Hematopoietic multipotent progenitor cell treated with erythropoietin and hydrocortisone succinate and interleukin-3 and kit ligand, for 4 days (in vitro differentiated cells): ENCODE measurements around the gene CAMKMT.

ENCODE experiments used
- DNase-seq: peaks from one replicate; pipeline ENCODE4 v3.0.0-alpha.2; 2015

The CAMKMT gene

GRCh38 chr2:44751754-44752479 lies 390.2 kb downstream of the CAMKMT start:
- peak; percentile 61 for DNase-seq

GRCh38 chr2:44752761-44753160 lies 391.0 kb downstream of the CAMKMT start:
- peak; percentile 35 for DNase-seq

GRCh38 chr2:44753552-44754285 lies 392.0 kb downstream of the CAMKMT start:
- peak; percentile 89 for DNase-seq

GRCh38 chr2:44758591-44758990 lies 396.8 kb downstream of the CAMKMT start:
- DNase-seq = no peak

DNA sequence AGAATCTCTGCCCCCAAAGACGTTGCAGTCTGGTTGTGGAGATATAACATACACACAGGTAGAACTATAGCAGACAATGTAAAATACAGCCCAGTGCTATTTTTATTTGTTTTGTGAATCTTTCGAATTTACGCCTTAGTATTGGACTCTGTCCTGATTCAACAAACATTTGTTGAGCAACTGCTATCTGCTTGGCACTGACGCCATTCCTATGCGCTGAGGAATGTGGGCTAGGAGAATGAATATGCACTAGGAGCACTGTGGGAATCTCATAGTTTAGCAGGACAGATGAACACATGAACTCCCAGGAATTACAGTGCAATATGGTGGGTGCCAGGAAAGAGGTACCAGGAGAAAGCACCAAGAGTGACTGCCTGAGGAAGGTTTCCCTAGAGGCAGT lies 398.1 kb downstream of the CAMKMT start:
- no peak for DNase-seq

GRCh38 chr2:44763275-44763782 lies 401.6 kb downstream of the CAMKMT start:
- DNase-seq = no peak

- no peak for DNase-seq
Observed at GRCh38 chr2:44766220-44766619, 404.5 kb downstream of the CAMKMT start.

DNA sequence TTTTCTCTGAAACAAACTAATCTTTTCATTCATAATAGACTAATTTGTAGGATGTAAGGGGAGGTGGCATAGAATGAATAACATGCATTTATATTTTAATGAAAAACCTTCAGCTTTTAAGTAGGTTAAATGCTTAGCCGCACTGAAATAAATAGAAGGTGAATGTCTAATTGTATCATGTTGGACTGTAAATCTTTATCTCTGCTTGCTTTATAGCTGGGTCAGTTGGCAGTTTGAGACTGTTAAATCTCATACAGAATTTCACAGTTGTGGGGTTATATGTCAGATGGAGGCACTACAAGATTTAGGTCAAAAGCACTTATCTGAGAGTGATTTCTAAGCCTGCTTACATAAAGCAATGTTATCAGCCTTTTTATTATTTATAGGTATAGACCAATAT lies 405.0 kb downstream of the CAMKMT start:
- DNase-seq = no peak

- DNase-seq = no peak
Observed at GRCh38 chr2:44767691-44768090, 405.9 kb downstream of the CAMKMT start.

DNA sequence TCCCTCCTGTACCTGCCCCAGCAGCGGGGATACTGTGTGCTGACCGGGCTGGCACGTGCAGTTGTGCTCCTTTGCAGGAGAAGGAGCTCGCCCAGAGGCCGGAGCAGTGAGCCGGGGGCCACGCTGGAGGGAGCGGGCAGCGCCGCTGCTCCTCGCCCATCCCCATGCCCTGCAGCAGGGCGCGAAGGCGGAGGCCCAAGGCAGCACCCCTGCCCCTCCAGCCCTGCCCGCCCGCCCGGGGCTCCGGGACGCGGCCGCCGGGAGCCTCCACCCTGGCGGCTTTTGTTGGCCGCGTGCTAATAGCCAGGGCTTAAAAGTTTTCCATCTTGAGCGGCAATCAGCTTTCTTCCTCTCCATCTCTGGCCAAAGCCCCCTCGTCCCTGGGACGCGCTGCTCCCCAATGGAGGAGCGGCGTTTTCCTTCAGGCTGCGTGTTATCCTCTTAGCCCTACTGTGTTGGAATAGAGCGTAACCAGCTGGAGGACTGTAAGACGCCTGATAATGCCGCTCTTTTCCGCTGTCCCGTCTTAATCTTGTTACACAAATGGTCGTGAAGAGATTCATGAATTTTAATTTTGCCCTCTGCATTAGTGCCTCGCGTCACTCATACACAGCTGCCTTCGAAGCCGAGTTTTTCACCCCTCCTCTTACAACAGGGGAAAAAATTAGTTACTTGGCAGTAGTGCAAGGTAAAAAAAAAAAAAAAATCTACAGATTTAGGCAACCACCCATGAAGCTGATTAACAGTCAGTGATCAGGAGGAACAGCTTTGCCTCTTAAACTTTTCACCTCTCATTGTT lies 406.9 kb downstream of the CAMKMT start:
- DNase-seq = peak; percentile 13

- DNase-seq = peak; percentile 37
Observed at GRCh38 chr2:44769349-44770011, 407.7 kb downstream of the CAMKMT start.

DNA sequence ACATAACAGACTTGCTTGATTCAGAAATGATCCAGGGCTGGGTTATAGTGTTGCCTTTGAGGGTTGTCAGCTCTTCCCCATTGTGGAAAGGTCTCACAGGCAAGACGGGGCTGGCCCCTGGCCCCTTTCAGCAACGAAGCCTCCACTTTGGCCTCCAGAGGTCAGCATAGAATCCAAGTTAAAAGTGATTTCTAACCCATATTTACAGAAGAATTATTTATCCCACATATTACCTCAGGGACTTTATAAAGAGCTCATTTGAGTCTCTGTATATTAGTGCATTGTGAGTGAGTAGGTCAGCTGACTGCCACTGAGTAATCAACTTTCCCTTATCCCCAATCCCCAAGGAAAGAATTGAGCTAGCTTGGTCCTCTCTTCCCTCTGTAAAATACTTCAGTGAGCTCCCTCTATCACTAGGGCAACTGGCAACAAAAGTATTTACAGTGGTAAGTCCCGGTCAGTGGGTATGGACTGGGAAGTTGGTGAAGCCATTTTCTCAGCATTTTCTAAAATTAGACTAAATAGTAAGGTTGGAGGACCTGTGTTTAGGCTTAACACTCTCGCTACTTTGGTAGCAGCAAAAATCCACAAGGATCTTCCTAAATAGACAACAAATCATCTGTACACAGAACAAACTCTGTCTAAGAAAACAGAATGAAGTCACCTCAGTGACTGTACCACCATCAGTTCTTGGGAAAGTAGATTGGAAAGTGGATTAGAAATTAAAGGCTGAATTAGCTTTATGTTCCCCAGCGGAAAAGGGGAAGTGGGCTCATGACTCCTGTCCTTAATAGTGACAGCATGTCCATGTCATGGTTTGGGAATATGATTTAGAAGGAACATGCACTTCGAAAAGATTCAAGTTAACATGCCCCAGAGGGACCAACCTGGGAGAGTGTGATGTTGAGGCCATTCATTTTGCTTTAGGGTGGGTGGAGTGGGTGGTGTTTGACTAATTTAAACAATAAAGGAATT lies 408.8 kb downstream of the CAMKMT start:
- no peak for DNase-seq

DNA sequence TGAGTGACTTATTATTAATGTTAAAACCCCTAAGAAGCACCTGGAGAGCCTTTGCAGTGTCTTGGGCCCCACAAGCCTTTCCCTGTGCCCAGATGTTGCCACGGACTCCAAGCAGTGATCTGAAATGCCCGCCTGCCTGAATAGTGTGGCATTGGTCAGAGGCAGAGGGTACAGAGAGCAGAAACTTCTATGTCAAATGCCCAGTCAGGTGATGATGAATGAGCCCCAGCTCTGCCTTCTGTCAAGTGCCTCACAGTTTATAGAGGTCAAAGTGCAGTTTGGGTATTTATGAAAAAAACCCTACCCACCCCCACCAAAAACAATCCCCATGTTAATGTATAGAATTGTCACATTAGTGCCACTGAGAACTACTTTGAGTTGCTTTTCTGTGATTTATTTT lies 409.8 kb downstream of the CAMKMT start:
- DNase-seq = no peak

GRCh38 chr2:44772131-44772530 lies 410.4 kb downstream of the CAMKMT start:
- no peak for DNase-seq

DNA sequence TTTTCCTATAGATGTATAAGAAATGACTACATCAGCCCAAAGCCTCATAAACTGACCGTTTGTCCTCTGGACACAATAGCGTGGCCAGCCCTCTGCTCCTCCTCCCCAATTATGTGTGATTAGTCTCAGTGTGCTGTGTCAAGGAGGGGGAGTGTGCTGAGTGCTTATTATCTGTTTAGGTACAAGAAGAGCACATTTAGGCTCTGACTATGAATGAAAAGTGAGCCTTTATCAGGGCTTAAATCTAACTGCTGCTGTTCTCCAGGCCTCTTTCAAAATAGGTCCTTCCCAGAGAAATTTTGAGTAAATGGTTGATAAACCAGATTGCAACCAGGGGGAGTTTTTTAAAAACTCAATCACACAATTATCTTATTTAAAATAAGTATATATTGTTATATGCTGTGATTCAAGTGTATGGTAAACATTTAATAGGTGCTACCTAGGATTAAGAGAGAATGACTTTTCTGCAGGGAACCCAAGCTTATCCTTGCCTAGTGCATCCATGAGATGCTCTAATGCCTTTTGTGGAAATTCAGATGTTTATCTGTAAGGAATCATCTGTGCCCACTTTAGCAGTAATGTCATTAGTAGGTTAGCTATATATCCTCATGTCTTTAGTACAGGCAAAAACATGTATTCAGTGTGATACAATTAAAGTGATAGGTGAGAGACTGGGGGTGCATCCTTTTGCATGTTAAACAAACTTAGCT lies 411.1 kb downstream of the CAMKMT start:
- DNase-seq = no peak

- DNase-seq = no peak
Observed at GRCh38 chr2:44774826-44775492, 413.2 kb downstream of the CAMKMT start.

DNA sequence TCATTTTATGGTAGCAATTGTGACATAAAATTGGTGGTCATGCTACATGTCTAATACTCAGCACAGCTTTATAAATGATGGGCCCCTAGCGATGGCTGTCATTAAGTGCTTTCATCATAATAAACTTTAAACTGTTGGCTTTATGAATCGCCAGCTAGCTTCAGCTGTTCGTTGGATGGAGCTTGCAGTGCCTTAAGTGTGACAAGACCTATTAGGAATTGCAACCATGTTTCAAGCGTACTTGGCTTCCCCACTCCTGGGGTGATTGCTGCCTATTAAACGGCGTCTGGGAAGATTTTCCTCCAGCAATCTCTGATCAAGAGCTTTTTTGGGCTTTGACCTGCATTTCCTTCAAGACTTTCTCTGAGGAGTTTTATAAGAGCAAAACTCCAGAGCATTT lies 415.3 kb downstream of the CAMKMT start:
- DNase-seq = no peak

DNA sequence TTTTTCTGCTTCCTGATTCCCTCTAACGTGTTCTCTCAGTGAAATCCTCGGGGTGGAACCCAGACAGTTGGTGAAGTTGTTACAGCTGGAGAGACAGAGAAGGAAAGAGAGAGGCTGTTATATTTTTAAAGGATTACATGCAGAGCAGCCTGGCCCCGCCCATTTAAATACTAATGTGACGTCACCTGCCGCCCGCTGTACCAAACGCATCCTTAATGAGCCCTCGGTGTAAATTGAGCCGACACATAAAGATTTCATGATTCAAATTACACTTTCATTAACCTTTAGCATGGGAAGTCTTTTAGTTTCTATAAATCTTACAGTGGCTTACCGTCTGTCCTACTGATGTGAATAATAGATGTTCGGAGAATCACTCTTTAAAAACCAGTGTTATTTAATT lies 415.8 kb downstream of the CAMKMT start:
- DNase-seq = no peak

GRCh38 chr2:44778221-44778654 lies 416.5 kb downstream of the CAMKMT start:
- no peak for DNase-seq
